AG04449 (cell line): ENCODE data around the gene TEDC2.

Experiments used
- CTCF ChIA-PET: fragments of 350-600 bp; formaldehyde crosslinking; extraction: SDS; loops from one replicate; lab custom pipeline; 2021; ENCODE audit warnings: antibody characterized with exemption; lab: Yijun Ruan, JAX
- POLR2A ChIA-PET: fragments of 400-600, 350-600 bp; formaldehyde crosslinking; extraction: SDS; loops from one replicate; lab custom pipeline; 2020; ENCODE audit warnings: antibody characterized with exemption, inconsistent platforms; lab: Yijun Ruan, JAX
- DNase-seq: peaks from one replicate; pipeline ENCODE4 v3.0.0-alpha.2; 2010; ENCODE audit warnings: low read depth, low spot score
- H3K4me3 ChIP-seq: 2 replicates; pipeline ENCODE4 v1.5.1; 2011; ENCODE audit warnings: low read depth, mild to moderate bottlenecking, control low read depth, low read length
- TF ChIP-seq, protein P1 (sequence below): IDR thresholded peaks from one replicate; pipeline ENCODE4 v1.5.1; 2011; ENCODE audit warnings: mild to moderate bottlenecking, moderate library complexity, low read length, control low read depth, inconsistent platforms; ENCODE audit not compliant: insufficient read depth; ENCODE audit errors: missing control alignments

Gene TEDC2

DNA sequence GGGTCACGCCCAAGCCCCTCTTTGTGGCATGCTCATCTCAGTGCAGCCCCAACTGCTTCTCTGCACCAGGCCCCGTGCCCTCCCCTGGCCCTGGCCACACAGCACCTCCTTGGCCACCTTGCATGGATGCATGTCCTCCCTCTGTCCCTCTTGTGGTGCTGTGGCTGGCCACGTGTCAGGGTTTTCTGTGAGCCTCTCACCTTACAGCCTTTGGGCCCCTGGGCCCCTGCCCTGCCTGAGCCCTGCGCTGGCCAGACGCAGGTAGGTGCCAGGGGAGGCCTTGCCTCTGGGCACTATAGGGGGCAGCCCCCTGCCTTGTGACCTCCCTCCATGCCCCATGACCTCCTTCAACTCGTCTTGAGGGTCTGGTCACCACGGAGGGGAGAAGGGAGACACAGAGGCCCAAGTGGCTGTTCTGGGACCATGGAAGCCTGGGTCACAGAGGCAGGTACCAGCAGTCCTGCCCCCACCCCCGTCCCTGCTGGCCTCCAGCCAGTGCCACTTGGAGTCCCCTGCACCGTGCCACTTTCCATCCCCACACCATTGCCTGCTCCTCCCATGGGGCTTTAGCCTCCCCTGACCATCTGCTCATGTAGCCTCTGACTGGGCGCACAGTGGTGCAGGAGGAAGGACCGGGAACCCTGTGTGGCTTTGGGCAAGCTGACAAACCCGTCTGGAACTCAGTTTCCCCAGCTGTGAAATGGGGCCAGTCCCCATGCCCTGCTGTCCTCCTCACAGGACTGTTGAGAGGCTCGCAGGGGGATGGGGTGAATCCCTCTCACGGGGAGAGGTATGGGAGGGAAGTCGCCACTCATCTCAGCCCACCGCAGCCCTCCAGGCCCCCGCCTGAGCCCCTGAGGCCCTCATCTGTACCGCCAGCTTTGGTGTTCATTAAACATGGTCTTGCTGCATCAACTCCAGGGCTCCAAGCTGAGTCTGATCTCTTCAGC lies 42.3 kb downstream of the TEDC2 start:
- DNase-seq = no peak
- ChIA-PET POLR2A (interaction anchor here (0.5 to 1.5 kb wide), 2 partner anchors 8 to 347 kb away, joined by 3 to 8 read pairs; partner anchors contain the start of gene TRAF7), CTCF (interaction anchor here (0.6 to 4.1 kb wide), 34 partner anchors 8 to 296 kb away, joined by 3 to 41 read pairs (median 4); partner anchors contain the start of genes ABCA3, AMDHD2, ATP6V0C and CCNF)
- TF ChIP-seq, protein P1, sequence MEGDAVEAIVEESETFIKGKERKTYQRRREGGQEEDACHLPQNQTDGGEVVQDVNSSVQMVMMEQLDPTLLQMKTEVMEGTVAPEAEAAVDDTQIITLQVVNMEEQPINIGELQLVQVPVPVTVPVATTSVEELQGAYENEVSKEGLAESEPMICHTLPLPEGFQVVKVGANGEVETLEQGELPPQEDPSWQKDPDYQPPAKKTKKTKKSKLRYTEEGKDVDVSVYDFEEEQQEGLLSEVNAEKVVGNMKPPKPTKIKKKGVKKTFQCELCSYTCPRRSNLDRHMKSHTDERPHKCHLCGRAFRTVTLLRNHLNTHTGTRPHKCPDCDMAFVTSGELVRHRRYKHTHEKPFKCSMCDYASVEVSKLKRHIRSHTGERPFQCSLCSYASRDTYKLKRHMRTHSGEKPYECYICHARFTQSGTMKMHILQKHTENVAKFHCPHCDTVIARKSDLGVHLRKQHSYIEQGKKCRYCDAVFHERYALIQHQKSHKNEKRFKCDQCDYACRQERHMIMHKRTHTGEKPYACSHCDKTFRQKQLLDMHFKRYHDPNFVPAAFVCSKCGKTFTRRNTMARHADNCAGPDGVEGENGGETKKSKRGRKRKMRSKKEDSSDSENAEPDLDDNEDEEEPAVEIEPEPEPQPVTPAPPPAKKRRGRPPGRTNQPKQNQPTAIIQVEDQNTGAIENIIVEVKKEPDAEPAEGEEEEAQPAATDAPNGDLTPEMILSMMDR = no peak
- no peak overlapping the region for H3K4me3 ChIP-seq

DNA sequence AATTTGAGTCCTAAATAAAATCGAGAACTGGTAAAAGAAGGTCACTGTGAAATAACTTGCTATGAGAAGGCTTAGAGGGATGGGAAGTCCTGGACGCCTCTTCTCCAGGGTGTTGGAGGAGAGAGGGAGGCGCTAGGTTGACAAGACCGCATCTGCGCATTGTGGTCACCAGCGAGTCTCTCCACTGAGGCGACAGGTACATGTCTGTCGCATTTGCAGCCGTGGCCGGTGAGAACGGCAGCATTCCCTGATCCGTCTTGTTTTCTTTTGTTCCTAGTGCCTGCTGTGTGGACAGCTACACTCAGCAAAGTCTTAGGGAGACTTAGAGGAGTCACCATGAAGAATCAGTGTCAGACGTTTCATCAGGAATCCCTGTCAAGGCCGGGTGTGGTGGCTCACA lies 45.8 kb downstream of the TEDC2 start:
- POLR2A ChIA-PET = no interaction called here
- H3K4me3 ChIP-seq = no peak overlapping the region
- CTCF ChIA-PET = no interaction called here
- TF ChIP-seq, protein P1 = no peak
- DNase-seq = no peak

DNA sequence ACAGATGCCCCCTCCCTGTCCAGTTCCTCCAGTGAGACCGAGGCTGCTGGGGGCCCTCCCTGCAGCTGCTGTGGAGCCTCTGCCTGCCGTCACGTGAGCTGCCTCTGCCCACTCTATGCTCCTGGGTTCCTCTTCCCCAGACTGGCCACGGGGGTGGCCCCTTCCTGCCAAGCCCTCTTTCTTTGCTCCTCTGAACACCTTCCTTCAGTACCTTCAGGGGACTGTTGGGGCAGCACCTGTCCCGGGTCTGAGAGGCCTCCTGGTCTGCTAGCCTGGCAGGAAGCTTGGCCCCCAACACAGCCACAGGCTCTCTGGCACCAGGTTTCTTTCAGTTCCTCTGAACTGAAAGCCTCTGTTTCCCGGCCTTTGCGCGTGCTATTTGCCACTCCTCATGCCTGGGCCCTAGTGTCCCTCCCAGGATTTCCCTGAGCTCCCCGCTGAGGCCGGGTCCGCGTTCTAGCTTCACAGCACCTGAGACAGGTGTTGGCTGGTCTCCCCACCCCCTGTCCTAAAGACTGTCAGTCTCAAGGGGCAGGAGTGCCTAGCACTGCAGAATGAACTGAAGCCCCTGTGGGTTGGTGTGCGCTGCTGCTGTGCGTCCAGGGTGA lies 47.2 kb downstream of the TEDC2 start:
- TF ChIP-seq, protein P1 = no peak
- POLR2A ChIA-PET = no interaction called here

DNA sequence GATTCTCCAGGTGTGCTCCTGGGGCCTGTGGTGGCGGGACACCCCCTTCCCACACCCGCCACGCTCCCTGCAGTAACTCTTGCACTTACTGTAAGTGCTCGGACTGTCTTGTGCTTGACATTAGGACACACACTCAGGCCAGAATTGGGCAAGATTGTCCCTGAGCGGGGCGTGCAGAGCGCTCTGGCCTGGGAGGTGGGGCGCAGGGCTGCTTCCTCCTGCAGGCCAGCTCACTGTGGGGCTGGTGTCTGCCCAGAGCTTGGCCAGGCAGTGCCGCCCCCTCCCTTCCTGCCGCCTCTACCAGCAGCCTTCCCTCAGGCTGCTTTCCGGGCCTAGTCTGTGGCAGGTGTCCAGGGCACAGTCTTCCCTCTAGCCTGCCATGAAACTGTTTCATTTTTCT lies 47.8 kb downstream of the TEDC2 start:
- DNase-seq = no peak
- TF ChIP-seq, protein P1 = no peak
- H3K4me3 ChIP-seq = no peak overlapping the region
- POLR2A ChIA-PET = no interaction called here
- CTCF ChIA-PET = interaction anchor here (1.7 kb wide), 1 partner anchor 11 kb away, joined by 4 read pairs; no protein-coding TSS in a partner anchor

More for the DNA sequence above, 47.2 kb downstream of the TEDC2 start:
- no peak overlapping the region for H3K4me3 ChIP-seq
- CTCF ChIA-PET = interaction anchor here (1.7 kb wide), 1 partner anchor 12 kb away, joined by 4 read pairs; no protein-coding TSS in a partner anchor
- DNase-seq = no peak

DNA sequence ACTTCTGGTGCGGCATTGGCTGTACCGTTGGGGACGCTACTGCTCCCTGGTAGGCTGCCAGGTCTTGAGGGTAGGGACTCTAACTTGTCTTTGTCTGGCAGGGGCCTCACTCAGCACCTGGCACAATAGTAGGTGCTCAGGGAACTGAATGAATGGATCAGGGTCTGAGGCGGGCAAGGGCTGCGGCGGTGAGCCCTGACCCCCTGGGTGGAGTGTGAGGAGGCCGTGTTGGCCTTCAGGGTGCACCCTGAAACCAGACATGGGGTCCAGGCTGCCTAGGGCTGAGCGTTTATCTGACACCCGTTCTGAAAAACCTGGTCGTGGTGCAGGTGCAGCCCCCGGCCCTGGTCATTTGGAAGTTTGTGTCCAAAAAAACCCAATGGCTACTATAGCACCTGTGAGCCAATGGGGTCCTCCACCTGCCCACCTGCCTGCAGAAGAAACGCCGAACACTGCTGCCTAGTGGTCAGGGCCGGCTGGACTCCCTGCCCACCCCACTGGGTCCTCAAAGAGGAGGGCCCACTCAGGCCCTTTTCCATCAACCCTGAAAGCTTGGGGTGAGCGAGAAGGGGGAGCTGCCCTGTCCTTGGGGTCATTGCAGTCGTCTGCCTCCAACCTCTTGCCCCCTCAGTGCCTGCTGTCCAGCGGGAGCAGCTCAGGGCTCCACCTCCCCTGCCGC lies 49.0 kb downstream of the TEDC2 start:
- ChIA-PET POLR2A (no interaction called here), CTCF (interaction anchor here (4.9 kb wide), 1 partner anchor 9 kb away, joined by 33 read pairs; no protein-coding TSS in a partner anchor)
- DNase-seq = no peak
- no peak overlapping the region for H3K4me3 ChIP-seq
- TF ChIP-seq, protein P1 = no peak
